Right kidney (tissue), 1 donor: ENCODE data around the gene TMBIM4.
"Not testable (repeated sequence)": the region's sequence is repeated elsewhere in the genome, so short reads cannot be mapped to it uniquely, and the experiment has no call there.

ENCODE experiments used
- DNase-seq: peaks from one replicate; pipeline ENCODE4 v3.0.0-alpha.2; 2016

TMBIM4 gene

DNA sequence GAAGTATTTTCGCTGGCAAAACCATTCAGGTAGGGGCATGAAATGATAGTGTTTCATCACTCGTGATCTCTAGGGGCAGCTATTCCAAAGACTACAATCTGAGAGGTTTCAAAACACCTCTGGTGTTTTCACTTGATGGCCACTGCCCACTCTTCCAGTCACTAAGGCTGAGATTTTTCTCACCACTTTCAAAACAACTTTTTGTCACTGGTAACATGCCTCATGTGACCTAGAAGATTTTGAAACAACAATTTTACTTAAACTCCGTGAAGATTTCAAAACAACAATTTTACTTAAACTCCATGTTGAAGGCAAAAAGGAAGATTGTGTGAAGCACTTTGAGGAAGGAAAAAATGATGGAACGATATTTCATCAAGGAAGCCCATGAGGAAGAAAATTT lies 18.0 kb upstream of the TMBIM4 start:
- no peak for DNase-seq

DNA sequence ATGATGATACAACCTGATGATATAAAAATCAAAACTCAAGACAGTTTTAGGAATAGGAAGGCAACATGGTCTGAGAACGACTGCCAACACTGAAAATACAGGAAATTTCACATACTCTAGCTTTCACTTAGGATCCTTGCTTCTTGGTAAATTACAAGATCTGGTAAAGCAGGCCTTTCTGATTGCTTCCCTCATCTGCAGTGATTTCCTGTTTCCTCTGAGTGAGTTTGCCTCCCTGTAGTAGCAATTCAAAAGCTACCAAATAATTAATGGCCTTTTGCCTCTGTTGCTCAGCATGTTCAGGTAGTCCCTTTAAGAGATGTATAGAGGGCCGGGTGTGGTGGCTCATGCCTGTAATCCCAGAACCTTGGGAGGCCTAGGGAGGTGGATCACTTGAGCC lies 17.2 kb upstream of the TMBIM4 start:
- DNase-seq, result no peak

- not testable (repeated sequence) for DNase-seq
Measured at GRCh38 chr12:66184822-66185221, 15.0 kb upstream of the TMBIM4 start.

GRCh38 chr12:66182956-66183355 lies 13.2 kb upstream of the TMBIM4 start:
- DNase-seq, result no peak

- DNase-seq, result no peak
Measured at GRCh38 chr12:66176105-66176900, 6.5 kb upstream of the TMBIM4 start.

DNA sequence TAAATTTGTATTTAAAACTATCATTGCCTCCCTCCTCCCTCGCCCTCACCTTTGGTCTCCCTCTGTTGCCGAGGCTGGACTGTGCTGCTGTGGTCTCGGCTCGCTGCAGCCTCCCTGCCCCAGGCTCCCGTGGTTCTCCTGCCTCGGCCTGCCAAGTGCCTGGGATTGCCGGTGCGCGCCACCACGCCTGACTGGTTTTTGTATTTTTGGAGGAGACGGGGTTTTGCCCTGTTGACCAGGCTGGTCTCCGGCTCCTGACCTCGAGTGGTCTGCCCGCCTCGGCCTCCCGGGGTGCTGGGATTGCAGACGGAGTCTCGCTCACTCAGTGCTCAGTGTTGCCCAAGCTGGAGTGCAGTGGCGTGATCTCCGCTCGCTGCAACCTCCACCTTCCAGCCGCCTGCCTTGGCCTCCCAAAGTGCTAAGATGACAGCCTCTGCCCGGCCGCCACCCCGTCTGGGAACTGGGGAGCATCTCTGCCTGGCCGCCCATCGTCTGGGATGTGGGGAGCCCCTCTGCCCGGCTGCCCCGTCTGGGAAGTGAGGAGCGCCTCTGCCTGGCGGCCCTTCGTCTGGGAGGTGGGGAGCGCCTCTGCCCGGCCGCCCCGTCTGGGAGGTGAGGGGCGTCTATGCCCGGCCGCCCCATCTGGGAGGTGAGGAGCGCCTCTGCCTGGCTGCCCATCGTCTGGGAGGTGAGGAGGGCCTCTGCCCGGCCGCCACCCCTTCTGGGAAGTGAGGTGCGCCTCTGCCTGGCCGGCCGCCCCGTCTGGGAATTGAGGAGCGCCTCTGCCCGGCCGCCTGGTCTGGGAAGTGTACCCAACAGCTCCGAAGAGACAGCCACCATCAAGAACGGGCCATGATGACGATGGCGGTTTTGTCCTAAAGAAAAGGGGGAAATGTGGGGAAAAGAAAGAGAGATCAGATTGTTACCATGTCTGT lies 4.9 kb upstream of the TMBIM4 start:
- not testable (repeated sequence) for DNase-seq

GRCh38 chr12:66170606-66171005 lies 810 bp upstream of the TMBIM4 start:
- no peak for DNase-seq

- DNase-seq, result no peak
Measured at GRCh38 chr12:66168410-66168809, 1.4 kb downstream of the TMBIM4 start.

DNA sequence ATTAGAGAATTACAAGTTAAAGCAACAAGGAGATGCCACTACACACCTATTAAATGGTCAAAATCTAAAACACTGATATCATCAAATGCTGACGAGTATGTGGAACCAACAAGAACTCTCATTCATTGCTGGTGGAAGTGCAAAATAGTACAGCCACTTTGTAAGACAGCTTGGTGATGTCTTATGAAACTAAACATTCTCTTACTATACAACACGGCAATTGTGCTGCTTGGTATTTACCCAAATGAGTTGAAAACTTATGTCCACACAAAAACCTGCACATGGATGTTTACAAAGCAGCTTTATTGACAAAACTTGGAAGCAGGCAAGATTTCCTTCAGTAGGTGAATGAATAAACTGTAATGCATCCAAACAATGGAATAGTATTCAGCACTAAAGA lies 3.2 kb downstream of the TMBIM4 start:
- DNase-seq, result no peak

GRCh38 chr12:66165141-66165540 lies 4.7 kb downstream of the TMBIM4 start:
- DNase-seq, result no peak

DNA sequence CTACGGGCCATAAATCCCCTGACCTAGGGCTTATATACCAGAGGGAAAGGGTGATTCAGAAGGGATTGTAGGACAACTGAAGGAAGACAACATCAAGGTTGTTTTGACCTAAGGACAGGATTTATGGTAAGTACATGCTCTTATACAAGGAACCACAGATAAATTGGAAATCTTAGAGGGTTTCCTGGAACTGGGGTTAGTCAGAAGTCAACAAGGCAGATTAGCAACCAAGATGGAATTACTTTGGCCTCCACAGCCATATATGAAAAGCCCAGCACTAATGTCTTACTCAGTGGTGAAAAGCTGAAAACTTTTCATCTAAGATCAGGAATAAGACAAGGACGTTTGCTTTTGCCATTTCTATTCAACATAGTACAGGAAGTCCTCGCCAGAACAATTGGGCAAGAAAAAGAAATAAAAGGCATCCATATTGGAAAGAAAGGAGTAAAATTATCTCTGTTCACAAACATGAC lies 5.4 kb downstream of the TMBIM4 start:
- no peak for DNase-seq

GRCh38 chr12:66163289-66163688 lies 6.5 kb downstream of the TMBIM4 start:
- no peak for DNase-seq

- no peak for DNase-seq
Measured at GRCh38 chr12:66162701-66163100, 7.1 kb downstream of the TMBIM4 start.

DNA sequence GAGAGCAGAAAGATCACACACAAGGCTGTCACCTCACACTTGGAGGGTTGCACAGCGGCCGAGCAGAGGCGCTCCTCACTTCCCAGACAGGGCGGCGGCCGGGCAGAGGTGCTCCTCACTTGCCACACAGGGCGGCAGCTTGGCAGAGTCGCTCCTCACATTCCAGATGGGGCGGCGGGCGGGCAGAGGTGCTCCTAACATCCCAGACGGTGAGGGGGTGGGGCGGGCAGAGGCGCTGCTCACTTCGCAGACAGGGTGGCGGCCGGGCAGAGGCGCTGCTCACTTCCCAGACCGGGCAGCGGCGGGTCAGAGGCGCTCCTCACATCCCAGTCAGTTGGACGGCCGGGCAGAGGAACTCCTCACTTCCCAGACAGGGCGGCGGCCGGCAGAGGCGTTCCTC lies 9.1 kb downstream of the TMBIM4 start:
- DNase-seq, result no peak

DNA sequence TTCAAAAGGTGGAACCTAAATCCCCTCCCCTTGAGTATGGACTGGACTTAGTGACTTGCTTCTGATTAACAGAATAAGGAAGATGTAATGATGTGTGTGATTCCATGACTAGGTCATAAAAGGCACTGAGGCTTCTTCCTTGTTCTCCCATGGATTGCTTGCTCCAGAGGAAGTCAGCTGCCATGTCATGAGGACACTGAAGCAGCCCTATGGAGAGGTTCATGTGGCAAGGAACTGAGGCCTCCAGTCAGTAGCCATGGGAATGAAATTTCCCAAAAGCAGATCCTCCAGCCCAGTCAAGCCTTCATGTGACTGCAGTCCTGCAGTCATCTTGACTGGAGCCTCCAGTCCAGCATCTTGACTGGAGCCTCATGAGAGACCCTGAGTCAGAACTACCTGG lies 10.7 kb downstream of the TMBIM4 start:
- no peak for DNase-seq

DNA sequence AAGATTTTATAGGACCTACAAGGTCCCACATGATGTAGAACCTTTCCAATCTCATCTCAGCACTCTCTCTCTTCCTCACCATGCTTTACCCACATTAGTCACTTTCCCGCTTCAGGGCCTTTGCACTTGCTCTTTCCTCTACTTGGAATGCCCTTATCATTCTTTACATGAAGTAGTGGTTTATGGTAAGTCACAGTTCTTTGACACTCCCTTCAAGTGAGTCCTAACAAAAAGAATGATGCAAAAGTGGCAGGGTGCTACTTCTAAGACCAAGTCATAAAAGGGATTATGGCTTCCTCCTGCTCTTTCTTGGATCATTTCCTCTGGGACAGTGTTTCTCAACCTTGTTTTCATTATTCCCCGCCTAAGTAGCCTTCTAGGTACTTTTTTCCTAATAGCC lies 13.1 kb downstream of the TMBIM4 start:
- no peak for DNase-seq

DNA sequence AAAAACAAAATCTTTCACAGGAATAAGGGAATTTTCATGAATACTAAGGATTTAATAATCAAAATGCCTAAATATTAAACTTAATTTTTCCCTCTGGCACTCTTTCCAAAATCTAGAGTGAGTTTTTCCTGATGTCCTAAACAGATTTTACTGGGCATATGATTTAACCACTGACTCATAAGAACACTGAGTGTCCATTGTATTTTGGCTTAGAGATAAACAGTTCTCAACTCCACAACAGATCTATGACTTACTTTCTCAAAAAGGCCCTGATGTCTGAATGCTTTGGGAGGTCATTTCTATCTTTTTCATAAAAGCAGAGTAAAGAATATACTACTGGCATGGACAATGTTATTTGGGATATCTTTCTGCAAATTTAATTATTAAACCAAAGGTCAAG lies 15.0 kb downstream of the TMBIM4 start:
- no peak for DNase-seq

DNA sequence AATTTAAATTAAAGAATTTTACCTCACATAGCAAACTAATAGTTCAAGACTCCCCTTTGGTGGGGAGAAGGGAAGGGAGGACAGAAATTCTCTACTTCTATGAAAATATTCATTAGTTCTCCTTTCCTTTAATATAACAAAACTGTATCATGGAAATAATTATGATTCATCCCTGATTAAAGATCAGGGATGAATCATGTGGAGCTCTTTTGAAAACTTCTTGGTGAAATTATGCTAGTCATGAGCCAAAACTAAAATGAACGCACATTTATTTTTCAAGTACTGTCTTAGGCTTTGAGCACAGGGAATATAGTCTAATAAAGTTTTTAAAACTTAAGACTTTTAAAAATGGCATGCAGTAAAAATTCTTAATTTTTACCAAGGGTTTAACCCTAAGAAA lies 17.1 kb downstream of the TMBIM4 start:
- DNase-seq, result no peak

DNA sequence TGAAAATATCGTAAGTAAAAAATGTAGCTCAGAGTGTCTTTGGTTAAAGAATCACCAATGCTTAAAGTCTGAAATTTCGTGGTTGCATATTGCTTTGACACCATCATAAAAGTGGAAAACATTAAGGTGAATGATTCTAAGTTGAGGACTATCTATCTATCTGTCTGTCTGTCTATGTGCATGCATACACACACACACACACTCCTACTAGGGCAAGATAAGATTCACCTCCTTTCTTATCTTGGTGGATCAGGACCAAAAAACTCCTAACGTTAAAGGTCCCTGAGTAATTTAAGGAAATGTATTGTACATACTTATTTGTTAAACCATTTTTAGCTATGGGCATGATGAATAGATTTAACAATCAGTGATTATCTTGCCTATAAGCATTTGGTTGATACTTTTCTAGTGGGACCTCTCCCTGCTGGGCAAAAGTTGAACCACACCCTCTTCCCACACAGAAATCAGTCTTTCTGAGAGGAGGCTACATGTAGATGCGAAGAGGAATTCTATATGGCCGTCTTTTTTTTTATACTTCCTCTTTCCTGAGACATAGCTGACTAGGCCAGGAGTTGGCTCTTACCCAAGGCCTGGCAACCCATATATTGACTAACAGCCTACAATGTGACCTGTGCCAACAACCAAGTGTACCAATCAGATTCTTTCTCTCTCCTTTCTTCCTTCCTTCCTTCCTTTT lies 19.9 kb downstream of the TMBIM4 start:
- DNase-seq, result no peak

DNA sequence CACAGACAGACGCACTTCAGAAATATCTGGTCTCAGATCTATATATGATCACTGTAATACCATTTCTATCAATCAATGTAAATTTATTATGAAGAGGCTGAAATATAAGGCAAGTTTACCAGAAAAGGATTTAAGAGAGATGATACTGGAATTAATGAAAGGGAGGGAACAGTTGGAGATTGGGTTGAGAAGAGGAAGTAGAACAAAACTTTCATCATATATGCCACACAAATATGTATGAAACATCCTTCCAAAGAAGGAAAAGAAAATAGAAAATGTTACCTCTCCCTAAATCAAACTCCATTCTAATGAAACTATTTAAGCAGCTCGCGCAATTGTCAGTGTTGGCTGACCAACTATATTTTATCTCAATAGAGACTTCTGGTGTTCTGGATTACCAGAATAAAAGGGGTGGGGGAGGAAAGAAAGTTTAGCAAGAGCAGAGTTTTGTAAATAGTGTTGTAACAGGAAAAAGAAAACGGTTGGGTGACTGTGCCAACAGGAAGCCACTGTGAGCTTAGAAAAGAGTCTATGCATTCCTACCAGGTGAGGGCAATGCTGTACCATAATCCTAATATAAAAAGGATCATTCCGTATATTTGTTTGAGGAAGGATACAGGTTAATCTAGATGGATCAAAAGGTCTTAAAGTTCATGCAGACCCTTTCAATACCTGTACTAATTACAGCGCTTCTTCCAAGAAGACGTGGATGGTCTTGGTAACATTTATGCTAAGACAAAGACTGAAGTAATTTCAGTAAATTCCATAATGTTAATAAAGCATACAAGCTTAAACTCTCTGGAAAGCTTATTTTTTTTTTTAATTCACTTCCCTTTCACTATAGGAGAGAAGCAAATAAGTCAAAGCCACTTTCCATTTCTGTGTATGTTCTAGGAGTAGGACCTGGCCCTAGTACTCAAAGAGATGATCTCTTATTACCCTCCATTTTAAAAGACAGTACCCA lies 24.7 kb downstream of the TMBIM4 start:
- DNase-seq, result peak; percentile 13

DNA sequence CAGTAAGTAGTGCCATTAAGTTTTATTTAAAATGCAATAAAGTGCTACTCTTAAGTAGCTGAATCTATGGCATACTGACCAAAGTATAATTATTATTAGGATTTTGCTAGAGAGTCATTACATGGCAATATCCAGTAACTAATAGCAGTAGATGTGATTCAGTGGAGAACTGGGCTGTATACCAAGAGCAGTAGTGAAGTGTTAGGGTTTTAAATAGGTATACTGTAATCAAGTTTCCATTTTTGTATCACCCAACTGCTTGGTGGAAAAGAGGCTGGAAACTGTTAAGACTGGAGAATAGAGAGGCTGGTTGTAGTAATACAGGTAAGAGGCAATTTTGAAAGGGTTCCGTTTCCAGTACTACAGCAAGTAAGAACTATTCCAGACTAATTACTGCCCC lies 25.9 kb downstream of the TMBIM4 start:
- DNase-seq, result no peak

- DNase-seq, result no peak
Measured at GRCh38 chr12:66142826-66143225, 27.0 kb downstream of the TMBIM4 start.
